Measurements from ENCODE around the gene SPAG16.
"Not testable (repeated sequence)": the region's sequence is repeated elsewhere in the genome, so short reads cannot be mapped to it uniquely, and the experiment has no call there.

SPAG16 gene

DNA sequence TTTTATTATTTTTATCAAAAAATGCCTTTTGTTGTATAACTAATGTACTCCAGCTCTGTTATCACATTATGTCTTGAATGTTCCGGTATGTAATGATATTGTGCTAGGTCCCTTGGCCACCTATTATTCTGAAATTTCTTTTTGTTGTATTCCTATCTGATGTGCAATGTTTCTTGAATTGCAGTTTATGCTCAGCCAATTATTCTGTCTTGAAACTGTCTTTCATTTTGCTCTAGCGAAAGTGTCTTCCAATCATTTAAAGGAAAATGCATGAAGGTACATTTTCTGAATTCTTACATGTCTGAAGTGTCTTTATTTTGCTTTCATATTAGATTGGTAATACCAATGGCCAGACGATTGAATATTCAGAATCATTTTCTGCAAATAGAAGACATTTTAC, 277.5 kb downstream of the SPAG16 start:
- DNase-seq = no peak

DNA sequence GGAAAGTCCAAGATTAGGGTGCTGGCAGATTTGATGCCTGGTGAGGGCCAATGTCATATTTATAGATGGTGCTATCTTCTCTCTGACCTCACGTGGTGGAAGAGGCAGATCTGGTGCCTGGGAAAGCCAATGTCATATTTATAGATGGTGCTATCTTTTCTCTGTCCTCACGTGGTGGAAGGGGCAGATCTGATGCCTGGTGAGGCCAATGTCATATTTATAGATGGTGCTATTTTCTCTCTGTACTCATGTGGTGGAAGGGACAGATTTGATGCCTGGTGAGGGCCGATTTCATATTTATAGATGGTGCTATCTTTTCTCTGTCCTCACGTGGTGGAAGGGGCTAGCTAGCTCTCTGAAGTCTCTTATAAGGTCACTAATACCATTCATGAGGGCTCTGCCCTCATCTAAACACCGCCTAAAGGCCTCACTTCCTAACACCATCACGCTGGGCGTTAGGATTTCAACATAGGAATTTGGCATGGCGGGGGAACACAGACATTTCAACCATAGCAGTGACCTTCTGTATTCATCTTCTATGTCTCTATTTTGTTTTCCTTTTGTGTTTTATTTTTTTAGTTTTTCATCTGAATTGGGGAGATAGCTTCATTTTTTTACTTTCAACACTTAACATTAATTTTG, 278.4 kb downstream of the SPAG16 start:
- no peak for DNase-seq

DNA sequence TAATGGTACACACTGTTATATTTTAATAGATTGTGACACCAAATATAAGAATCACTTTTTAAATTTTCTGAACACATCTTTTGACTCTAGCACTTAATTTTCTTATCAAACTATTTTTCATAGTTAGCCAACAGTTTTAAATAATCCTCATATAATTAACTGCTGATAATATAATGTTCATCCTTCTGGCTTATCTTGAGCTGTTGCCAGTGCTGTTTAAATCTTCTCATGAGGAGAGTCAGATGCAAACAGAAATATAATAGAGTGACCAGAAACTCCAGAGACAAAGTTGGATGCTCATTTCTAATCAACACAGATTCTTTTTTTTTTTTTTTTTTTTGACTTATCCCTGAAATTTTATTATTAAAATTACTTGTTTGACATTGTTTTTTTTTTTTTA, 282.6 kb downstream of the SPAG16 start:
- DNase-seq = no peak

DNA sequence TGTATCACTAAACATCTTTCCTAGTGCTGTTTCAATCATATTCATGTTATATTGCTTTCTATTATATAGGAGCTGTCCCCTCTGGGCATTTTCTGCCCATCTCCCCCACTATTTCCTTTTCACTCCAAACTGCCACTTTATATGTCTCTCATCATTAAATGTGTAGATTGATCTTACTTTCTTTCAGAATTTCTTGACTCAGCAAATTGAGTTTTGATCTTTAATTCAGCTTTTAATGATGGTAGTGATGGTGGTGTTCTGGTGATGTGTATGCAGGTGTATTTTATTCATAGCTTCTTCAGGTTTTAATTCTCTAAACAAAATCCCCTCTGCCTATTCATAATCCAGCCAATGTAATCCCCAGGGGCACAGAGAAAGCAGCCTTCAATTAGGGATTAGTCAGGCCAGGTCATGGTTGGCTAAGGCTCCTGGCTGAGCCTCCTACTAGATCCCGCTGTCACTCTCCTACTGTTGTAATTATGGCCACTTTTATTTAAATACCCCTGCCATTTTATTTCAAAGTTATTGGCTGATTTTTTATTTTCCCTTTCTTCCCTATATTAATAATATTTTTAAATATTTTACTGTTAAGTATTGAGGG, 325.4 kb downstream of the SPAG16 start:
- DNase-seq = no peak

DNA sequence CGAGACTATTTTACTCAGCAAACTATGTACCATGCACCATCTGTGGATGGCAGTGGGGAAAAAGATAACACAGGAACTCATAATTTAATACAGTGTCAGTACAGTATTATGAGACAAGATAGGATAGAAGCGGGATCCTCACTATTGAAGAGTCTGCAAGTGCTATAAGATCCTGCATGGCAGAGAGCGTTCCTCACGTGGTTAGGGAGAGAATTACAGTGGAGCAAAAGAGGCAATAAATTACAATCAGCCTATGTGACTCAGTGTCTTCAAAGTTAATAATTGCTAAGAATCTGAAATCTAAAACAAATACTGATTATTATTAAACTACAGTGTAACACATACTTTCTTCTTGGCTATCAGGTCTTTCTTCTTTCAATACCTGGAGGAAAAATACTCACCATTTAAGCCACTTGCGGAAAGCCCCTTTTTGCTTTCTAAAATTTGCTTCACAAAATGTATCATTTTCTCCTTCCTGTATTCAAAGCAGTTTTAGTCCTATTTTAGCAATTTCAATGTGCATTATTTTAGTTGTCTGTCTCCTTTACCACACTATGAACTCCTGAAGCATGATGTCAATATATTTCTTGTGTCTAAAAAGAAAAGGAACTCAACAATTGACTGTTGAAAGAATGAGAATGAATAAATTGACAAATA, 342.9 kb downstream of the SPAG16 start:
- no peak for DNase-seq

DNA sequence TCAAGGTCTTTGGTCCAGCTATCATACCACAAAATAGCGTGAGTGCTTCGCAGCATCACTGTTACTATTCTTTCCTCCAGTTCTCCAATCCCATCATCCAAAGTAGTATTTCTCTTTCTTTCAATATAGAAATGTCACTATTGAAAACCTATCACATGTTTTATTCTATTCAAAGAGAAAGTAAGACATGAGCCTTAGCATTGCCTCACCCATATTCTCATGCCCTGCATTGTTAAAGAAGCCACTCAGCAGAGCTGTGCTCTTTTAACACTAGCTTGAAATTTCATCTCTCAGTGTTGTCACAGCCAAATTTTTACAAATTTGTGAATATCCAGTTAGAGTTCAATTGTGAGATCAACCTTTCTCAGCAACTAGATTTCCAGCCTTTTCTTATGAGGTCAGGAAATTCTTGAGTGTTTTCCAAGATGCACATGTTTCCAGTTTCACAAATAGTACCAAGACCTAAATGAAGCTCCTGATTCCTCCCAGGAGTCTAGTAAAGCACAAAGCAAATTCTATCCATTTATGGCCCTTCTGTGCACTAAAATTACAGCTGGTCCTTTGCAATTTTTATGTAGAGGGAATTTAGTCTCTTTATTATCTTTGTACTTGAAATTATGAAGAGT, 343.7 kb downstream of the SPAG16 start:
- DNase-seq = no peak

DNA sequence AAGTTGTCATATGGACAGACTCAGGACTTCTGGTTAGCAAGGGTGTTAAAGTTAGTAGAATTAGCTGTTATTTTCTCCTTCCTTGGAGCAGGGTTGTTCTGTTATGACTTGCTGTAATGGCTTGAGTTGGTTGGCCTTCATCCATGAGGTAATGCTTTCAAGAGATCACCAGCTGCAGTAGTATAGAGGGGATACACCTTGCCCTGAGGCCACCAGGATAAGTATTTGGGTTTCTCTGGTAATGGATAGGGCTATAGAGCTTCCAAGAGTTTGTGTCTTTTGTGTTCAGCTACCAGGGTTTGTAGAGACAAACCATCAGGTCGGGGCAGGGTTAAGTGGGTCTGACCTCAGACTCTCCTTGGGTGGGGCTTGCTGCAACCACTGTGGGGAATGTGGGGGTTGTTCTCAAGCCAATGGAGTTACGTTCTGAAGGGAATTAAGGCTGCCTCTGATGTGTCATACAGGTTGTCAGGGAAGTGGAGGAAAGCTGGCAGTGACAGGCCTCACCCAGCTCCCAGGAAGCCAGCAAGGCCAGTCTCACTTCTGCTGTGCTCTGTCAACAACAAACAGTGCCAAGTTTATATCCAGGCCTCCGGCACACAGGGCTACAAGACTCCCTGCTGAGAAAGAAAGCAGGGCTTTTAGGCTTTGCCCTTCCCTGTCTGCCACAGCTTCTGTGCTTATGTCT, 356.6 kb downstream of the SPAG16 start:
- DNase-seq = no peak

DNA sequence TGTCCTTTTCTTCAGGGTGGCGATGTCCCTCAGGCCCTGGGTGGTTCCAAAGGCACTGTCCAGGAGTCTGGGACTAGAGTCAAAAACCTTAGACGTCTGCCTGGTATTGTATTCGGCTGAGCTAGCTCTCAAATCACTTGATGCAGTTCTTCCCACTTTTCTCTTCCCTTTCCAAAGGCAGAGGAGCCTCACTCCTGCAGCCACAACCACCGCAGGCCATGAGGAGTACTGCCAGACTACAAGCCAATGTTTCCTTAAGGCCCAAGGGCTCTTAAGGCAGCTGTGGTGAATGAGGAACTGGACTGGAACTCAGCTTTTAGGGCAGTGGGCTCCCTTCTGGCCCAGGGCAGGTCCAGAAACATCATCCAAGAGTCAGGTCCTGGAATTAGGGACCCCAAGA, 360.7 kb downstream of the SPAG16 start:
- no peak for DNase-seq

DNA sequence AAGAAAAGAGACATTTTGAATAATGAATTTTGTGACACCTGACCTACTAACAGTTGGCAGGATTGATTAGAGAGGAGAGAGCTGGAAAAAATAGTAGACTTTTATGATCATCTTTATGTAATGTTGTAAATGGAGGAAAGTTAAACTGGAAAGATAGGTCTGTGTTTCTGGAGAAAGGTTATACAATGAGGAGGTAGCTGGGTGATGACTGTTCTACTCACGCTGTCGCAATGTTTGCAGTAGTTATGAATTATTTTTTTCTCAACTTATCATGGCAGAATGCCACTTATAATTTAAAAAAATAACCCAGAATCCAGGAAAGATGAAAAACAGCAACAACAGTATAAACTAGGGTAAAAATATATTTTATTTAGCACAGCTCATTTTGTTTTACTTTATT, 364.9 kb downstream of the SPAG16 start:
- no peak for DNase-seq

DNA sequence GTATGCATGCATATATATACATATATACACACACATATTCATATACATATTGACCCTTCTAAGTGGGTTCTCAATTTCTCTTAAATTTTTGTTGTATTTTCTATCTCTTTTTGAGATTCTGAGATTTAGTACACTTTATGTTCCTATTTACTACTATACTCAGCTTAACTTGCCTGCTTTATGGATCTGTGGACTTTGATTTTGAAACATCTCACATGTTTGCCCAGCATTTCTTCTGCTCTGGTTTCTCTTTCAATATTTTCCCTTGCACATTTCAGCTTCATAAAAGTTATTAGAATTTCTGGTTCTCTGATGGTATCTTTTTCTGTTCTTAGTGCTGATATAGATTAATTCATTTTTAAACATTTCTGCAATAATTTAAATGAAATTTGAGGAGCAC, 380.6 kb downstream of the SPAG16 start:
- no peak for DNase-seq

DNA sequence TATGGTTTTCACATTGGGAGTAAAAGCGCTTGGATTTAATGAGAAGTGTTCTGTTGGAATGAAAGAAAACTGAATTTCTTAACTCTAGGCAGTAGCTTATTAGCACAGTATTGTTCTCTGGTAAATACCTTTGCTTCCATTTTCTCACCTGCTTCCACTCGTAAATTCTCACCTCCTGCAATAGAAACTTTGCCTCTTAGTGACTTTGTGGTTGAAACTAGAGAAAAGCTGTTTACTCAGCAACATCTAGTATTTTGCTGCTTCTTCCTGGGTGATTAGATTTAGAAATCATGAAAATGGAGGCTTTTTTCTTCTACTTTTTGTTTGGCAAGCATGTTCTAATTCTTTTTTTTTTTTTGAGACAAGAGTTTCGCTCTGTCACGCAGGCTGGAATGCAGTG, 385.4 kb downstream of the SPAG16 start:
- DNase-seq = no peak

DNA sequence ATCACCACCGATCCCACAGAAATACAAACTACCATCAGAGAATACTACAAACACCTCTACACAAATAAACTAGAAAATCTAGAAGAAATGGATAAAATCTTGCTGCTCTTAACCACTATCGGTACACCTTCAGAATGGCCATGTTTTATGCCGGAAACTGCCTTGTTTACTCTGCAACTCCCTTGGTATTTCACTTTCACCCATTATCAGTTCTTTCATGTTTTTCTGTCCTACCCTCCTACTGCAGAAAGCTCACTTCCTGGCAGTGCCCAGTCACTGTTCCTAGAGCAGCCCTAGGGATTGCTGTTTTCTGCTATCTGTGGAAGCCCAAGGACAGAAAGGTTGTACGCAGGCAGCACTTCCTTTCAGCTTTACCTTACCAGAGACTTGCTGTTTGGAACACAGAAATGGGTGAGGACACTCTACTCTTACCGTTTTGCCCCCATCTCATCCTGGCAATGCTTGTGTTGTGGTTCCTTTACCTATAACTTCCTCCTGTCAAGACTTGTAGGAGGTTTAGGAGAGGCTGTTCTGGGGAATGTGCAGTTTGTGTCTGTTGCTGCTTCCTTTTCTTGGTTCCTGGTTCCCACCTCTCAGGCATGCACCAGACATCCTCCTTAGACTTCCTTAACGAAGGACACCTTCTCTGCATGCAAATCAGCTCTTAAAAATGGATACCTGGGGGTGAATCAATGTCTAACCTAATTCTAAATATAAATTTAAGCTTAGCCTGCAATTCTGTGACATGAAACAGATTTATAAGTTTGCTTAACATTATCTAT, 394.4 kb downstream of the SPAG16 start:
- DNase-seq = no peak

DNA sequence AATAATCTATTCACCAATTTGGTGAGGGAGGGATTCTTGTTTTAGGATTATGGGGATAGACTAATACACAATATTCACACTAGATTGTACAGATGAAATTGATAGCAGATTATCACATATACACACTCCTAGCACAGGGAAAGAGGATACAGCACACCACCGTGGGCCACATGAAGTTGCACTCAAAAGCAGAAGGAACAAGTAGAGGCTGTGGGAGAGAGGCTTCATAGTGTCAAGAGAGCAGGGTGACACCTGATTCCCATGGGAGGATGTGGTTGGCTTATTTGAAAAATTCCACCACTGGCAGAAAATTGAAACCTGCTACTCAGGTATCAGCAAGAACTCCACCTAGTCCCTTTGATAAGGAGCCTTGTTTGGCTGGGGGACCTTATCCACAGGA, 395.6 kb downstream of the SPAG16 start:
- DNase-seq = no peak

DNA sequence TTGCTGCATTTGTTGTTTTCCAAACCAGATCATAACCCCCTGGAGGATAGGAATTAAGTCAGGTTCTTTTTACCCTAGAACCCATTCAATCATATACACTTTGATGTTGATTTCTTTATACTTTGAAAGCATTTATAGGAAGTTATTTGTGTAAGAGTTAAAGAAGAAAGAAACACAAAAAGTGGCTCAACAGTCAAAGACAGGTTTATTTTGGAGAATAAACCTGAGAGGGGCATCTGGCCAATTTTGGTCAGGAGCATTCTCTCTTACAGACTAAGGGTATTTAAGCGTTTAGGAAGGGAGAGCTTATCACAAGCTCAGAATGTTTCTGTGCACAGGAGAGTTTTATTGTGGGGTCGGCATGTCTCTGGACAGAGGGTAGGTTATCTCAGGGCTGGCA, 398.0 kb downstream of the SPAG16 start:
- no peak for DNase-seq

DNA sequence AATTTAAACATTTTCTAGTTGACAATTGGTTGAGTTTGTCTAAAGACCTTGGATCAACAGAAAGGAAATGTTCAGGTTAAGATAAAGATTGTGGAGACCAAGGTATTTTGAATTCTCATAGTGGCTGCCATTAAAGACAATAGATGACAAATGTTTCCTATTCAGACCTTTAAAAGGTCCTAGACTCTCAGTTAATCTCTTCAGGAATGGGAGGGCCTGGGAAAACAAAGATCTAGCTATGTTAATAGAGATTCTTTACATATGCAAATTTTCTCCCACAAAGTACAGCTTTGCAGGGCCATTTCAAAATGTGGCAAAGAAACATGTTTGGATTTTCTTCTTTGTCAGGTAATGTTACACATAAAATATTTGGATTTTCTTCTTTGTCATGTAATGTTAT, 403.9 kb downstream of the SPAG16 start:
- no peak for DNase-seq

DNA sequence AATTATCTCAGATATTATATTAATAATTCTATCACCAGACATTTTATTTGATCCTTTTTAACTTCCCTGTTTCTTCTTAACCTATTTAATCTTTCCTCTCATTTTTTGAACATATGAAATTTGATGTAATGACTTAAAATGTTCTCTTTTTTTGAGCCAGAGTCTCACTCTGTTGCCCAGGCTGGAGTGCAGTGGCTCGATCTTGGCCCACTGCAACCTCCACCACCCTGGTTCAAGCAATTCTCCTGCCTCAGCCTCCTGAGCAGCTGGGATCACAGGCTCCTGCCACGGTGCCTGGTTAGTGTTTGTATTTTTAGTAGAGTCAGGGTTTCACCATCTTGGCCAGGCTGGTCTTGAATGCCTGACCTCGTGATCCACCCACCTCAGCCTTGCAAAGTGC, 404.6 kb downstream of the SPAG16 start:
- not testable (repeated sequence) for DNase-seq

DNA sequence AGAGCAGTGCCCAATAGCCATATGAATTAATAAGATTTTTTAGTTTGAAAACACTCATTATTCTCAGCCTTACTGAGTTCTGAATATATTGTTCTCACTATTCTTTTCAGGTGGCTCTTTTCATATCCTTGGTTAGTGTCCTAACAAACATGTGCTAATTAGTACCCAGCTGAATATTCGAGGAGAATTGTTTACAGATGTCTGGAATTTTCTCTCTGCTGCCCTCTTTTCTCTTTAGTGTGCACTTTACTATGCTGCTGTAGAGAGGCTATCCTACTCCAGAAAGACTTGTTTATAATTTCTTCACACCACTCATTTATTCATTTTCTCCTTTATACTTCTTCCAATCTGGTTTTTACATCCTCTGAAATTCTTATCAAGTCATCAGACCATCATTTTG, 405.3 kb downstream of the SPAG16 start:
- DNase-seq = no peak

DNA sequence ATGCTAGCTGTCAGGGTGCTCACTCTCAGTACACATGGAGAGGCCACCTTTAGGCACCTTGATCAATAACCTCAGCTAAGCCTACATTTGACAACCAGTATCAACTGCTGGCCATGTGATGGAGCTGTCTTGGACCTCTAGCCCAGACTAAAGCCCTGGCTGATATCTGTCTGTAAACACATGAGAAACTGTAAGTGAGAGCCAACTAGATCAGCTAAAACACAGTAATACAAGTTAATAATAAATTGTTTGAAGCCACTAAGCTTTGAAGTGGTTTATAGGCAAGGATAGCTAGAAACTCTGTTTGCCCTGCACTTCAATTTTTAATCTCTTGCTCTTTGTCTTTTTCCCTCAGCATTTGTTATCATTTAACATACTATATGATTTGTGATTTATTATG, 407.1 kb downstream of the SPAG16 start:
- DNase-seq = no peak

DNA sequence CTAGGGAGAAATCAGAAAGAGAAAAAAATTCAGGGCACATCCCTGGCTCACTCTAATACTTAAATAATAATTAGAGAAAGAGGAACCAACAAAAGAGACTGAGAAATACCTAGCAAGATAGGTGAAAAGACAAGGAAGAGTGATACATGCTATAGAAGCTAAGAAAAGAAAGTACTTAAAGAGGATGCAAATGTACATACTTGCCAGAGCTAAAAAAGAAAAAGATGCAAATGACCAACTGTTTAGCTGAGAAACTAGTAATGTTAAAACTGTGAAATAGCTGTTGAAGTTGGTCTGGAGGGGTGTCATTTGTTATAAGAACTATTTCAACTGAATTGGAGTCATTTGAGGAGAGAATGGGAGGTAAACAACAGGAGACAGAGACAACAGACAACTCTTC, 412.2 kb downstream of the SPAG16 start:
- DNase-seq = no peak

DNA sequence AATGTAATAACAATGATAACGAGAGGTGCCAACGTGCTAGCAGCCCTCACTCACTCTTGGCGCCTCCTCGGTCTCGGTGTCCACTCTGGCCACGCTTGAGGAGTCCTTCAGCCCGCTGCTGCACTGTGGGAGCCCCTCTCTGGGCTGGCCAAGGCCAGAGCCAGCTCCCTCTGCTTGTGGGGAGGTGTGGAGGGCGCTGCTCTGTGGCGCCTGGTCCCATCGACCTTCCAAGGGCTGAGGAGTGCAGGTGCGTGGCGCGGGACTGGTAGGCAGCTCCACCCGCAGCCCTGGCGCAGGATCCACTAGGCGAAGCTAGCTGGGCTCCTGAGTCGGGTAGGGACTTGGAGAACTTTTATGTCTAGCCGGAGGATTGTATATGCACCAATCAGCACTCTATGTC, 417.1 kb downstream of the SPAG16 start:
- DNase-seq = not testable (repeated sequence)

DNA sequence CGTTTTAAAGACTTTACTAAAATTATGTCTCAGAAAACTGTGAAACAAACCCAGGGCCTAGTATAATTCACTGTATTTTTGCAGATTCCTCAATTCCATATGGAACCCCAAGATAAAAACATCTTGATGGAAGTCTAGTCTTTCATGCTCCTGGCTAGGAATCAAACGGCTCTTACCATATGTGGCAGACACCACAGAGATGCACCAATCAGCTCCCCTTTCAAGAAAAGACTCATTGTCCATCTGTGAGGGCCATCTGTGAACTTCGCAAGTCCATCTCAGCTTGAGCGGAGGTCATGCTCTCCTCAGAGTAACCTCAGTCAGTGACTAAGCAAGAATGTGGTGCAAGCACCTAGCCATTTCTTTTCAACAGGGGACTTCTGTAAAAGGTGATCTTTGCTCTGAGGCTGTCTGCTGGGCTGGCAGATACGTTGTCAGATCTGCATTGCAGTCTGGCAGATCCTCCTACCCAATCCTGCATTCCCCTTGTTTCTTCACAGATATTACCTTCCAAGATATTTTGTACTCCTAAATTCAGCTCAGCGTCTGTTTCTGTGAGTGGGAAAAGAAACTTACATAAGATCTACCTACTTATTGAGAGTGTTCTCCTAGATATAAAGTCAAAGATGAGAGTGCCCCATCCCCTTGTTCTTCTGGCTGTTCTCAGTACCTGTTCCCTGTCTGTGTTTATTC, 419.3 kb downstream of the SPAG16 start:
- no peak for DNase-seq

DNA sequence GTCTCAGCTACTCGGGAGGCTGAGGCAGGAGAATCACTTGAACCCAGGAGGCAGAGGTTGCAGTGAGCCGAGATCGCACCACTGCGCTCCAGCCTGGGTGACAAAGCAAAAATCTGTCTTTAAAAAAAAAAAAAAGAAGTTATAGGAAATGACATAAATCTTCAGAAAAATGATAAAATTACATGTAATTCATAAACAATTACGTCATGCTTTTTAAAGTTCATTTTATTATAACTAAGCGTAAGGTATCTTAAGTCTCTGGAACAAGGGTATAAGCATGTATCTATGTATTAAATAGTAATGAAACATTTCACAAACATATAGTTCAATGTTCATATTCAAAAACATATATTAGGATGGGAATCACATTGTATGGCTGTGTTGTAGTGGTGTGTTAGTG, 425.9 kb downstream of the SPAG16 start:
- no peak for DNase-seq

Data from stimulated activated CD4-positive, alpha-beta T cell treated with anti-CD3 and anti-CD28 coated beads, Interleukin-1b, Interleukin-23, amount 100 ng/mL, for 48 hours (primary cell).